ENCODE data around the gene HTR4. TPM values are rescaled to one million over a fixed set of nuclear protein-coding genes. Genes with fewer than 3 reads are reported as not detected.

Gene HTR4
- total RNA-seq, 1 experiment from 2014 or later, result not detected

DNA sequence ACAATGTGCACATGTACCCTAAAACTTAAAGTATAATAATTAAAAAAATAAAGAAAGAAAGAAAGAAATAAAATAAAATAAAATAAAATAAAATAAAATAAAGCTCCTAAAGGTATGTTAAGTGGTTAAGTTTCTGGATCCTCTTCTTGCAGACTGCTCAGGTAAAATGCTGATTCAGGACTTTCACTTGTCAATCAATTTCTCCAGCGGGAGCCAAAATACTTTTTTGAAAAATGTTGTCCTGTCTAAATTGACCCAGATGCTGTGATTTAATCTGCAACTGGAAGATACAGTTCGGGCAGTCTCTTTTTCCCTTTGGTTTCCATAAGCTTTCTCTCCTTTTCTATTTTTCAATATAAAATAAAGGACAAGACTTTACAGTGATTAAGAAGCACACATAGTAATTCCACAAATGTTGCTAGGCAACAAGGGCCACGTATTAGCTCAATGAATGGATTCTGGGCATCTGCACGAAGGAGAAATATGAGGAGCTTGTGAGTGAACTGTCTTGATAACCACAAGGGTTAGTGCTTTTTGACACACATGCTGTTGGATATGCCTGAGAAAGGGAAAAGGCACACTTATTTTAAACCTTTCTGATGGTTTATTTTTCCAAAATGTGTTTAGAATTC, 38.6 kb downstream of the HTR4 start:
- DNase-seq (ENCODE audit: low read depth), result peak; percentile 78

DNA sequence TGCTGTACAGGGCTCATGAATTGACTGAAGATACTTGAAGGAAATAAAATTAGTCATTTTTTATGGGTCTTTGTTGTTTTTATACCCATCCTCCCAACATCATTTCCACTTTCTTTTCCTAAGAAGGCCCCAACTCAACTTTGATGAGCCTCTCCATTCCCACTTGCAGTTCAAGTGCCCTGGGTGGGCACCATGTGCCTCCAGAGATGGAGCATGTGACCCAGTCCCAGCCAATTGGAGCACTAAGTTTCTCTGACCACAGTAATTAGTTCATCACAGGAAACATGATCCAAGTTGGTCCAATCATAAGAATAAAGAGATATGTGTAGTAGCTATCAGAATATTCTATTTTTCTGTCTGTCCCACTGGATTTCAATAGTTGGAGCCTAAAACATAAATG, 46.9 kb downstream of the HTR4 start:
- no peak for DNase-seq (ENCODE audit: low read depth)

DNA sequence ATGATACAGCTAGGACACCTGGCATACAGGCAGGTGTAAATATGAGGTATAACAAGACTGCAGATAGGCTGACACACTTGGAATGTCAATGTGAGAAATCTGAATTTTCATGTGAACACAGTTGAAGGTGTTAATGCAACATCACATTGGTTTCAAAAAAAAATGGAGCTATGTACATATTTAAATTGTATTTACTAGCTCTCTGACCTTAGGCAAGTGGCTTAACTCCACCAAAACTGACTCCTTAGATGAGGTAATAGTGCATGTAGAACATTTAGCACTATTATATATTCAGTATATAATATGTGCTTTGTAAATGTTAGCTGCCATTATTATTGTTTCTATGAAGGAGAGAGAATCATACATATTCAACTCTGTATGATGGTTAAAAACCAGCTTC, 48.0 kb downstream of the HTR4 start:
- no peak for DNase-seq (ENCODE audit: low read depth)

DNA sequence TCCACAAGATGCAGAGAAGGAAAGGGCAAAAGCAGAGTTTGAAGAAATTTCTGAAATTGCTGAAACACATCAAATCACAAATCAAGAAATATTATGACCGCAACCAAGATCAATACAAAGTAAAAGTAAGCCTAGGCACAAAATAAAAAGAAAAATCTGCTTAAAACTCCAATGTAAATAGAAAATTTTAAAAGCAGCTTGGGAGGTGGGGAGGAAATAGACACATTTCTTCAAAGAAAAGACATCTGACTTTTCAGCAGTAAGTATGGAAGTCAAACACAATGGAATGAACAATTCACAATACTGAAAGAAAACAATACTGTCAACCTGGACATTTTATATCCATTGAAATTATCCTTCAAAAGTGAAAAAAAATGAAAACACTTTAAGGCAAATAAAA, 55.1 kb downstream of the HTR4 start:
- no peak for DNase-seq (ENCODE audit: low read depth)

DNA sequence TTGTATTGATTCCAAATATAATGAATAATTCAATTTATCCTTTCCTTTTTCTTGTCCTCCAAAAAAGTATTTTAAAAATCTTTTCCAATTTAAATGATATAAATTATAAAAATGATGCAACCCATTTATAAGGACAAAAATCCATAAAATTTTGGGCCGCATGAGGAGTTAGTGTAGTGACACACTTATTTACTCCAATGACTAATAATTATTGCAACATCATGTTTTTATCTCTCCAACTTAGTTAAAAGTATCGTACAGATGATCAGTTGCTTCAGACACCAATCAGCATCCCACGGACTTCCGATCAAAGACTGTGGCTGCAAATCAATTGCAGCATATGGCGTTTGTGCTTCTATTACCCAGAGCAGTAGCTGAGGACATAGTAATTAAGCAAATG, 58.6 kb downstream of the HTR4 start:
- no peak for DNase-seq (ENCODE audit: low read depth)

DNA sequence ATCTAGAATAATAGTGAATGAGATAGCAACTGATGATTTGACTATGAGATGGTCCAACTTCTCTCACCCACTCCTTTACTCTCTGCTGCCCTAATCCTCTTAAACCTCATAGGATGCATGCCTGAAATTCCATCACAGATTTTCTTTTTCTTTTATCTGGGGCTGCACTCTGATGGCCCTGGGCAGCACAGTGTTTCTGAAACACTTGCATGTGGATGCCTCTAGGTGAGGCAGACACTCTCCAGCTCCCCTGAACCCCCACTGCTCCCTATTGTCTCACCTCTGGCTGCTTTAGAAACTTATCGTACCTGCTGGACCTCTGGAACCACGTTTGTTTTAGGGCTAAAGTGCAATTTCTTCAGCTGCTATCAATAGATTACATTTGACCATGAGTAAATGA, 67.5 kb downstream of the HTR4 start:
- DNase-seq (ENCODE audit: low read depth), result no peak

DNA sequence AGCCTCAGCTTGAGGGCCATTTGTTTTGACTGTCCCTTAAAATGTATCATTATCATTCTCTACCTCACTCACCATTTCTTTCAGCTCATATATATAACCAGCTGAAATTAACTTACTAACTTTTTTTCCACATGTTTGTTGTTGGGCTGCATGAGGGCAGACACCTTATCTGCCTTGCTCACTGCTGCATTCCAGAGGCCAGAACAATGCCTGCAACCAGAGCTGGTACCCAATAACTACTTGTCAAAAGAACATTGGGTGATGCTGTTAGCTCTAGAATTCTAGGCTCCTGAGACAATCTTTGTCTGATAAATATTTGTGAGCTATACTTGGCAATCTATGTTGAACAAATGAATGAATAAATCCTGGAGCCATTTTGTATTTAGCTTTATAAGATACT, 68.3 kb downstream of the HTR4 start:
- no peak for DNase-seq (ENCODE audit: low read depth)

DNA sequence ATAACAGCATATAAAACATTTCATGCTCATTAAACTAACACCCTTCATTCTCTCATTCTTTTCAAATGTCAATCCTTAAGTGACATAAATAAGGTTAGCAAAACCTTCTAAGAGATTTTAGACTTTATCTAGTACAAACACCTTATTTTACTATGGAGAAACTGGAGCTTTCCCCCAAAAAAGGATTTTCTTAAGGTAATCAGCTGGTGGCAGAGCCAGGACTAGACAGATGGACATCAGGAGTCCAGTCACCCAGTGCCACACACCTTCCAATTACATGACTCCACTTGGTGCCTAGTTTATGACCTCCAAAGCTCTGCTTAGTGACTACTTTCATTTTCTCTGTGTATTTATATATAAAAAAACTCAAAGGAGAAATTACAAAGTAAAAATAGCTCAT, 70.2 kb downstream of the HTR4 start:
- no peak for DNase-seq (ENCODE audit: low read depth)

DNA sequence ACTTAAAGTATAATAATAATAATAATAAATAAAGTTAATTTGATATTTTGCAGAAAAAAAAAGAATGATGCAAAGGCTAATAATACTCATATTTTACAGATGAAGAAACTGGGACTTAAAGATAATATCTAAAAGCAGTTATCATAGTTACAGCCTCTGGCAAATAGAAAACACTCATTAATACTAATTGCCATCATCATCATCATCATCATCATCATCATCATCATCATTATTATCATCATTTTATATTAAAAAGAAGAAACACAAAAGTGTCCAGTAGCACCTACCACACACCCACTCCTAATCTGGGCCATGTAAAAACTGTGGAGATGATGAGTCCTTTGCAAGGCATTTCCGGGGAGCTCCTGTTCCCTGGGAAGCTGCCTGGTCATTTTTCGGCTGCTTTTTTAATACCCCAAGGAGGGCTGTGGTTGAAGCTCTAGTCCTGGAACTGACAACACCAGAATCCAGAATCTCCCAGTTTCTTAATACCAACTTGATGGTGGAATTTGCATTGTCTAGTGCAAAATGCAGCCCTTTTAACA, 70.8 kb downstream of the HTR4 start:
- DNase-seq (ENCODE audit: low read depth), result peak; percentile 4

DNA sequence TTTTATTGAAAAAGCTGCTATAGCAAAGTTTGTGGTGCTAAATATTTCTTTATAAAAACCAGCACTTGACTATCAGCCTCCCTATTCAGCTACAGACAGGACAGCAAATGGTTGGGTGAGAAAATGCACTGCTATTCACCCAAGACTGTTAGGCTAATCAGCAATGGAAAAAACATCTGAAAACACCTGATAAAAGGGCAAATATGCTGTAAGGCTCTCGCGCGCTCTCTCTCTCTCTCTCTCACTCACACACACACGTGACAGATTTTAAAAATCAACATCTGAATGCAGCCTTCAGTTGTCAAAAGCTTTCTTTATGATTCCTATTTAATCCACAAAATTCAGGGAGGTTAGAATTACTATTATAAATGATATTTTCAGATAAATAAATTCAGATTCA, 80.2 kb downstream of the HTR4 start:
- no peak for DNase-seq (ENCODE audit: low read depth)

DNA sequence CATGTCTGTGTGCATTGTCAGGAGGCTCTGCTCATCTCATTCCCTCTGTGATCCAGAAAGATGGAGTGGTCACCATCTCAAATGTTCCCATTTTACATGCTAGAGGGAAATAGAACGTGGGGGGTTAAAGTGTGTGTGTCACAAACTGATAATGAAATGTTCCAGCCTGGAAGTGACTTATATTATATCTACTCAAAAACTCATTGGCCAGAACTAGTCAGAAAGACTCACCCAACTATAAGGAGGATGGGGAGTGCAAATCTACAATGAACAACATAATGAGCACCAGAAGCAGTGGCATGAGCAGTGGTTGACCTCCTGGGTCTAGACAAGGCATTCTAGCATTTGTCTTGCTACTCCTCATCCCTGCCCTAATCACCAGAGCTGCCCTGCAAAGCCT, 81.0 kb downstream of the HTR4 start:
- DNase-seq (ENCODE audit: low read depth), result no peak

DNA sequence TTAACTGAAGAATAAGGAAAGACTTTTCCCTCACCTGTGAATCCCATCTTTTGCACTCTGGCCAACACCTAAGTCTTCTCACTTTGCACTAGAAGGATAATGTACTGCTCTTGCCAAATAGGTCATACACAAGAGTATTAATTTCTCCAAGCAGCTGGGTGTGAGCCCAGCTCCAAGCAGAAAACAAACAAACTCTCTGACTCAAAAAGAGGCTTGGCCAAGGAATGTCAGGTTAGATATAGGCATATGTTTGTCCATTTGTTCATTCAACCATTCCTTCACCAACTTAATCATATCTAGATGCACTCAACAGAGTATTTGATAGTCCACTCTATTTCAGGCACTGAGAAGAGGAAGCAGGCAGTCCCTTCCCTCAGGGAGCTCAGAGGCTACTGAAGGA, 84.4 kb downstream of the HTR4 start:
- no peak for DNase-seq (ENCODE audit: low read depth)

DNA sequence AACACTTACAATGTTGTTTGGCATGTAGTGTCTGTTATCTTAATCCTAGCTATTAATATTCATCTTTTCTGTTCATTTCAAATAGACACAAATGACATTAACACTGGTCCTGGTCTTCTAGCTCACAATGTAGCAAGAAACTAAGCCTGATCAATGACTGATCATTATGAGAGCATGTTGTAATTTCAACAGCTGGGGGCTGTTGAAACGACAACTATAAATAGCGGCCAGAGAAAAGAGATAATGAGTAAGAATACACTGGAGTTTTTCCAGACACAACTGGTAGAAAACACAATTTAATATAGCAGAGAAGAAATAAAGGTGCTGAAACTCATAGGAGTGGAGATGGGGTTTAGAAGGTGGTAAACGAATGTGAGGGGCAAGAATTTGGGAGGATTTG, 89.2 kb downstream of the HTR4 start:
- DNase-seq (ENCODE audit: low read depth), result no peak

DNA sequence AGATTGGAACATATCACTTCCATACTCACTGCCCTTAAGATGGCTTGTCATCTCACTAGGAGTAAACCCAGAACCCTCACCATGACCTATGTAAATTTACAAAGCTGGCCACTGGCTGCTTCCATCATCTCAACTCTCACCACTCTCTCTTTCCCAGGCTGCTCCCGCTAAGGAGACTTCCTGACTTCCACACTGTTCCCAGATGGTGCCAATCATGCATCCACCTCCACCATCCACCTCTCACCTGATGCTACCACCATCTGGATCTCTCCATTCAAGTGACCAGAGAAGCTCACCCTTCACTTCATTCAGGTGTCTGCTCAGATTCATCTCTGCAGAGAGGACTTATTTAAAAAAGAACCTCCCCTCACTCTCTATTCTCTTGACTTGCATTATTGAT, 91.3 kb downstream of the HTR4 start:
- no peak for DNase-seq (ENCODE audit: low read depth)

DNA sequence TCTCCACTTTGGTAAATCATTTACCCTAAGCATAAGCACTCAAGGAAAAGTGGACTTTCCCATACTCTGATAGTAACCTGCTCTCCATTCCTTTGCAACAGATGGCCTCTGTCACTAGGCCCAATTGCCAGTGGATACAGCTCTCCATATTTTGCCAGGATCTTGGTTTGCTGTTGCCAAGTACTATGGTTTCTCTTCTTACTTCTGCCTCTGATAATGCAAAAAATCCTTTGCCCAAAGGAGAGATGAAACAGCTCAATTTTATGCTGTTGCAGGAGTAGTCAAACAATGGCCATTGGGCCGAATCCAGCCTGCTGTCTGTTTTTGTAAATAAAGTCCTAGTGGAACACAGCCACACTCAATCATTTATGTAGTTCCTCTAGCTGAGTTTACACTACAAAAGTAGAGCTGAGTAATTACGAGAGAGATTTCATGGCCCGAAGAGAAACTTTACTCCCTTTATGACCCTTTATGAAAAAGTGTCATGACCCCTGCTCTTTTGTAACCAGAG, 92.5 kb downstream of the HTR4 start:
- DNase-seq (ENCODE audit: low read depth), result no peak

DNA sequence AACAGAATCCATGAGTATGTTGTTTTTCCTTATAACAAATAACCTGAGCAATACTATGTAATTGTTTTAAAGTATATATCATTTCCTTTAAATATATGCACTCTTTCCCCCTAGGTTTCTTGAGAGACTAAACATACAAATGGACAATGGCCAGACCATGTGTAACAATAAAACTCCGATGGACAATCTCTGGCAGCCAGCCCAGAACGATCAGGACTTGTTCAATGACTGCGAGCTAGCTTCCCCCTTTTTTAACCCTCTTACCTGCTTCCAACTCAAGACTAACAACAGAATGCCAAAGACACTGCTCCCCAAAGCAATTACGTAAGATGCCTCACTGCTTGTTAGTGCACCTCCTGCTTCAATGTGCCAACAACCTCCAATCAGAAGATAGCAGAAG, 94.9 kb downstream of the HTR4 start:
- DNase-seq (ENCODE audit: low read depth), result no peak

DNA sequence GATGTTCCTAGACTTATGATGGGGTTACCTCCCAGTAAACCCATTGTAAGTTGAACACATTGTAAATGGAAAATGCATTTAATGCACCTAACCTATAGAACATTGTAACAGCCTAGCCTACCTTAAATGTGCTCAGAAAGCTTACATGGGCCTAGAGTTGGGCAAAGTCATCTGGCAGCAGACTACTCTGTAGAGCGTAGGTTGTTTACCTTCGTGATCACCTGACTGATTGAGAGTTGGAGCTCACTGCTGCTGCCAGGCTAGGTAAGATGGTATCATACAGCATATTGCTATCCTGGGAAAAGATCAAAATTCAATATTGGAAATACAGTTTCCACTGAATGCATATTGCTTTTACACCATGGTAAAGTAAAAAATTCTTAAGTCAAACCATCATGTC, 95.4 kb downstream of the HTR4 start:
- no peak for DNase-seq (ENCODE audit: low read depth)

DNA sequence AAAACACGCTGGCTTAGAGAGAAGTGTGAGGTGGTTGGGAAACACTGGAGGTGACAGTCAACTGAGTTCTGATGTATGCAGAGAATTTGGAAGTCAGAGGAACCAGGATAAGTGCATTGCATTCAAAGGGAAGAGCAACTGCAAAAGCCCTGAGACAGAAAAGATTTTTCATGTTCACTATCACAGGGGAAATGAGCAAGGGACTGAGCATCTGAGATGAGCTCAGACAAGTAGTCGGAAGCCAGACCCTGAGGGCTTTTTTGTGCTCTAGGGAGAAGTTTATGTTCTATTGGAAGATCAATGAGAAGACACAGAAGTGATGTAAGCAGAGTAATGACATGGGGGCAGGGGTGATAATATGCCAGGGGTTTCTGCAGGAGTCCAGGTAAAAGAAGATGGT, 97.5 kb downstream of the HTR4 start:
- no peak for DNase-seq (ENCODE audit: low read depth)

DNA sequence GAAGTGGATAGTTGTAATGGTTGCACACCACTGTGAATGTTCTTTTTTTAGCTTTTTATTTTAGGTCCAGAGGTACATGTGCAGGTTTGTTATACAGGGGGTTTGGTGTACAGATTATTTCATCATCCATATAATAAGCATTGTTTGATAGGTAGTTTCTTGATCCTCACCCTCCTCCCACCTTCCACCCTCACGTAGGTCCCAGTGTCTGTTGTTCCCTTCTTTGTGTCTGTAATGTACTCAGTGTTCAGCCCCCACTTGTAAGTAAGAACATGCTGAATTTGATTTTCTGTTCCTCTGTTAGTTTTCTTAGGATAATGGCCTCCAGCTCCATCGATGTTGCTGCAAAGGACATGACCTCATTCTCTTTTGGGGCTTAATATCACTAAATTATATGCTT, 99.7 kb downstream of the HTR4 start:
- DNase-seq (ENCODE audit: low read depth), result no peak

DNA sequence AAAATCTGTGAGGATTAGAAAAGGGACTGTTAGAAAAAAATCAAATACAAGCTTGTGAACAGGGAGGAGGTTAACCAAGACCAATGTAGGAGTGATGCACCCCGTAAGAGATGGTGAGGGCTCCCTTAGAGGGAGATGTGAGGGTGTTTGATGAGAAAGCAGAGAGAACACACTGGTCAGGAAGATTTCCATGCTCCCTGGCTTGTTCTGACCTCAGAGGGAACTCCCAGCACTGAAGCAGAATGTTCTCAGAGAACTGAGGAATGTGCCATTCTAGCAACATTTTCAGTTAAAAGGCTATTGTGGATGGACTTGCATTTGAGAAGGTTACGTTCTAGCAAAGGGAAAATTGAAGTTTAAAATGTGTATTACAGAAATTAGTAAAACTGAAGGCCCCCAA, 110.6 kb downstream of the HTR4 start:
- DNase-seq (ENCODE audit: low read depth), result no peak

DNA sequence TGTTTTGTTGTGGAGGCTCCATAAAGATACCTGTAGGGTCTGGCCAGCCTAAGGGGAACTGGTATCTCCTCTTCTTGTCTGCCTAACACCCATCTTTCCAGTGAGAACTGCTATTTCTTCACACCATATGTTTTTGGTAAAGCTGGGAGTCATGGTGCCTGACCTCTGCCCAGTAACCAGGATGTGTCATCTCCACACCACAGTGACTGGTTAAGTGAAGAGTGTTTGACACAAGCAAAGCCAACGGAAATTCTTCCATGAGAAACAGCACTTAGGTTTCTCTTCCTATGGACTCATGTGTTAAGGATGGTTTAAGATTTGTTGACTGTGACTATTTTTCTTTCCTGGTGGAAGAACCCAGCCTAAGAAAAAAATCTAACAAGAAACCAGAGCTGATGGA, 111.5 kb downstream of the HTR4 start:
- DNase-seq (ENCODE audit: low read depth), result peak; percentile 37

DNA sequence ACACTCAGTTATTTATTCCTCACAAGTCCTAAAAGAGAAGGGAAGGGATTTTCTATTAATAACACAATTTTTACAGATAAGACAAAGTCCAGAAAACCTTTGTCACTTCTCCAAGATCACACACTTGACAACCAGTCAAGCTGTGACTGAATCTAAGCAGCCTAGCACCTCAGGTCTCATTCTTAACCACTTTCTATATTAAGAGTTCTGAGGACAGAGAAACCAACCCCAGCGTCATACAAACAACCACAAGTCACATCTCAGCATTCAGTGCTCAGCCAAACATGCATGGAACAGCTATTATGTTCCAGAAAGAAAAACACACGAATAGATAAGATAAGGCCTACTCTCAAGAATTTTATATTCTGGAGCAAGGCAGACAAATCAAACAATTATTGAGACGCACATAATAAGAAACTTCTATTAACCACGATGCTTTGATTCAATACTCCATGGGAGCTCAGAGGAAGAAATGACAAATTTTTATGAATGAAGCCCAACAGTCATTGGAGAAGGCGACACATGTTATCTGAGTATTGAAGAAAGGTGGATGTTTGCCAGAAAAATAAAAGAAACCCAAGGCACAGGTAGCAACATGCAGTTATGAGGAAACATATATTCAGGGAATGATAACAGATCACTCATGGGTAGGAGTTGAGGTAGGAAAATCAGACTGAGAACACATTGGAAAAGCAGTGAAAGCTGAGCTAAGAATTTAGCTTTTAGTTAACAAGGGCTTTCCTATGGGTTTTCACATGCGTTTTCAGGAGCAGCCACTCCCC, 113.1 kb downstream of the HTR4 start:
- DNase-seq (ENCODE audit: low read depth), result no peak

DNA sequence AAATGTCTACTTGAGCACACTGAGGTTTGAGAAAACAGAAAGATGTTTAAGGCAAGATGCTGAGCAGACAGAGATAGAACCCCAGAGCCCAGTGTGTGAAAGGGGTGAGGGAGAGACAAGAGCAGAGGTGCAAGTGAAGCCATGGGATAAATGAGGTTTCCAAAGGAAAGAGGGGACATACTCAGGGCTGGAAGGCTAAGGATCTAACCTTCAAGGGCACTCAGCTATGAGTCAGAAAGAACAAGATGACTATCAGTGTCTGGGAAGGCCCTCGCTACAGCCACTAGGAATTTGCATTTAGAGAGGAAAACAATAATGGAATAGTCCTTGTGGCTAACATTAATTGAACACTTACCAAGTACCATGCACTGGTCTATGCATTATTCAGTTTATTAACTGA, 113.7 kb downstream of the HTR4 start:
- DNase-seq (ENCODE audit: low read depth), result peak; percentile 30

All from M059J (cell line).